NCI-H2171 (cell line): ENCODE data around the gene TTC28.
A peak's percentile ranks its signal among the peaks of the same experiment; 100 is the strongest.
"Not testable (repeated sequence)": the region's sequence is repeated elsewhere in the genome, so short reads cannot be mapped to it uniquely, and the experiment has no call there.

Experiments
- DNase-seq: peaks from one replicate; lab custom pipeline; 2025; lab: John Stamatoyannopoulos, UW

Gene TTC28

DNA sequence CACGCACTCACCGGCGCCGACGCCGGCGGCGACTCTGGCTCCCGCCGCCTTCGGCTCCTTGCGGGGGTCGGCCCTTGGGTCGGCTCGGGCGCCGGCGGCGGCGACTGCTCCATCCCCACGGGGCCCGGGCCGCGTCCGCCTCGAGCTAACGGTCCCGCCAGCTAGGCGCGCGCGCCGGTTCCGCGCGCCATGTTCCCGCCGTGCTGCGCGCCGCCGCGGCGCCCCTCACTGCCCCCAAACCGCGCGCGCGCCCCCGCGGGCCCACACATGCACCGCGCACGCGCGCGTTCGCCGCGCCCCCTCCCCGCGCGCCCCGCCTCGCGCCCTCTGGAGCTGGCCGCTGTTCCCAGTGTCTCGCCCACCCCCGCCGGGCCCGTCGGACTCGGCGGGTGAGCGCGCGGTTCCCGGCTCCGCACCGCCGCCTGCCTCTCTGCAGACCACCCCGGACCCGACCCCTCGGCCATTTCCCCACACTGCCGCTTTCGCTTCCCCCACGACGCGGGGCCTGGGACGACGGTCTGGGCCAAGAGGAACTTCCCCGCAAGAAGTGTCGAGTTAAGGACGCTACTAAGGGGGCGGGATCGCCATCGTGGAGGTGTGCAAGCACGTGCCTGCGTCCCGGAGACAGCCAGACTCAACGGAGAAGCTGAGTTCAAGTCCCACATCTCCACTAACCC lies at the start of gene TTC28:
TSS of gene TTC28 (minus strand) at position 230 of the 677 bp plus-strand sequence. CDS start at position 113, 117 bp downstream.
- peak; percentile 86 for DNase-seq

DNA sequence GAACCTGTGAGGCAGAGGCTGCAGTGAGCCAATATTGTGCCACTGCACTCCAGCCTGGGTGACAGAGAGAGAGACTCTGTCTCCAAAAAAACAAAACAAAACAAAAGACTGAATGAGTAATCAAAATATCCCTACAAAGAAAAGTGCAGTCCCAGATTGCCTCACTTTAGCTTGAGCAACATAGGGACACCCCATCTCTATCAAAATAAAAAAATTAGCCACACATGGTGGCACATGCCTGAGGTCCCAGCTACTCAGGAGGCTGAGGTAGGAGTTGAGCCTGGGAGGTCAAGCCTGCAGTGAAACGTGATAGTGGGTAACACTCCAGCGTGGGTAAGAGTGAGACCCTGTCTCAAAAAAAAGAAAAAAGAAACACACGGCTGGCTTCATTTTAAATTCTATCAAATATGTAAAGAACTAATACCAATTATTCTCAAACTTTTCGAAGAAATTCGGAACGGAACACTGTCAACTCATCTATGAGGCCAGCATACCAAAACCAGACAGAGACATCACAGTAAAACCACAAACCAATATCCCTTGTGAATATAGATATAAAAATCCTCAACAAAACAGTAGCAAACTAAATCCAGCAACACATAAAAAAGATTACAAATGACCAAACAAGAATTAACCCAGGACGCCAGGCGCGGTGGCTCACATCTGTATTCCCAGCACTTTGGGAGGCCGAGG lies 49.1 kb upstream of the TTC28 start:
- no peak for DNase-seq

DNA sequence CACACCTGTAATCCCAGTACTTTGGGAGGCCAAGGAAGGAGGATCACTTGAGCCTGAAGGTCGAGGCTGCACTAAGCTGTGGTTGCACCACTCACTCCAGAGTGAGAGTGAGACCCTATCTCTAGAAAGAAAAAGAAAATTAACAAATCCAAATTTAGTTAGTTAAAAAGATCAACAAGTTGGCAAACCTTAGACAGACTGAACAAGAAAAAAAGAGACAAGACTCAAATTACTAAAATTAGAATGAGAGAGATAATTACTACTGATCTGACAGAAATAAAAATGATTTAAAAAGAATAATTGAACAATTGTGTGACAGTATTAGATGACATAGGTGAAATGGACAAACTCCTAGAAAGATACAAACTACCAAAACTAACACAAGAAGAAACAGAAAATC lies 48.4 kb upstream of the TTC28 start:
- no peak for DNase-seq

DNA sequence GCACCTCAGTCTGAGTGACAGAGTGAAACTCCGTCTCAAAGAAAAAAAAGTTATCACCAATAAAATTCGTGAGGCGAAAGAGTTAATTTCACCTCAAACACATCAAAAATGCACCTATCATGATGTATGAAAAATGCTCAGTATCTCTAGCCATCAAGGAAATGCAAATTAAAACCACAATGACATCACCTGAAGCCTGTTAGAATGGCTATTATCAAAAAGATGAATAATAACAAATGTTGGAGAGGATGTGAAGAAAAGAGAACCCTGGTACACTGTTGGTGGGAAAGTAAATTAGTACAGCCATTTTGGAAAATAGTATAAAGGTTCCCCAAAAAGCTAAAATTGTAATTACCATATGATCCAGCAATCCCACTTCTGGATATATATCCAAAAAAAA lies 38.4 kb upstream of the TTC28 start:
- DNase-seq = no peak

DNA sequence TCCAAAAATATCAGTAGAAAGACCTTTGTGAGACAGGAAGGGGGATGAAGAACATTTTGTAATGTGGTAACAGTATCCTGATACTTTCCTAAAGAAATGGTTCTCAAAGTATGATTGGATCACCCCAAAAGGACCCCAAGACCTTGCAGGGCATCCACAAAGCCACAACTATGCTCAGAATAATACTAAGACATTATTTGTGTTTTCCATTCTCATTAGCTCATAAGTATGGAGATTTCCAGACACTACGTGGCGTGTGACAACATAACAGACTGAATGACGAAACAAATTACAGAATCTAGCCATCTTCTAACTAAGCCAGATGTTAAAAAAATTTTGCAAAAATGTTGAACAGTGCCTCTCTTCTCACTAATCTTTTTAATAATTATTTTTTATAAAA lies 37.0 kb upstream of the TTC28 start:
- DNase-seq = no peak

DNA sequence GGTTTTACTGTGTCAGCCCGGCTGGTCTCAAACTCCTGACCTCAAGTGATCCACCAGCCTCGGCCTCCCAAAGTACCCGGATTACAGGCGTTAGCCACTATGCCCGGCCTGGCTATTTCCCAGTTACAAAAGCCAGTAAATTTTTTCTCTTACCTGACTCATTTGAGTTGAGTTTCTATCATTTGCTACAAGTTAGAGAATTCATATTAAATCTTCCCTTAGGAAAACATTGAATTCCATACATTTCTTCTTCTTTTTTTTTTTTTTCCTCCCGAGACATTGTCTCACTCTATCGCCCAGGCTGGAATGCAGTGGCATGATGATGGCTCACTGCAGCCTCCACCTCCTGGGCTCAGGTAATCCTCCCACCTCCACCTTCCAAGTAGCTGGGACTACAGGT lies 36.0 kb upstream of the TTC28 start:
- no peak for DNase-seq

DNA sequence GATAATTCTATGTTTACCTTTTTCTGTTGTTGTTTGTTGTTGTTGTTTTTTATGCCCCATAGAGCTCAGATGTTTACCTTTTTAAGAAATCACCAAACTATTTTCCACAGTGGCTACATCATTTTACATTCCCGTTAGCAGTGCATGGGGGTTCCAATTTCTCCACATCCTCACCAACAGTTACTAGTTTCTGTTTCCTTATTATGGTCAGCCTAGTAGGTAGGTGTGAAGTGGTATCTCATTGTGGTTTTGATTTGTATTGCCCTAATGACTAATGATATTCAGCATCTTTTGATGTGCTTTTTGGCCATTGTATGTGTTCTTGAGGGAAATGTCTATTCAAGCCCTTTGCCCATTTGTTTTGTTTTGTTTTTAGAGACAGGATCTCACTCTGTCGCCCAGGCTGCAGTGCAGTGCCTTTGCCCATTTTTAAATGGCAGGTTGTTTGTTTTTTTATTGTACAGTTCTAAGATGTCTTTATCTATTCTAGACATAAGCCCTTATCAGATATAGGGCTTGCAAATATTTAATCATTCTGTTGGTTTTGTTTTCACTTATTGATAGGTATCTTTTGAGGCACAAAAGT lies 34.5 kb upstream of the TTC28 start:
- DNase-seq = no peak

DNA sequence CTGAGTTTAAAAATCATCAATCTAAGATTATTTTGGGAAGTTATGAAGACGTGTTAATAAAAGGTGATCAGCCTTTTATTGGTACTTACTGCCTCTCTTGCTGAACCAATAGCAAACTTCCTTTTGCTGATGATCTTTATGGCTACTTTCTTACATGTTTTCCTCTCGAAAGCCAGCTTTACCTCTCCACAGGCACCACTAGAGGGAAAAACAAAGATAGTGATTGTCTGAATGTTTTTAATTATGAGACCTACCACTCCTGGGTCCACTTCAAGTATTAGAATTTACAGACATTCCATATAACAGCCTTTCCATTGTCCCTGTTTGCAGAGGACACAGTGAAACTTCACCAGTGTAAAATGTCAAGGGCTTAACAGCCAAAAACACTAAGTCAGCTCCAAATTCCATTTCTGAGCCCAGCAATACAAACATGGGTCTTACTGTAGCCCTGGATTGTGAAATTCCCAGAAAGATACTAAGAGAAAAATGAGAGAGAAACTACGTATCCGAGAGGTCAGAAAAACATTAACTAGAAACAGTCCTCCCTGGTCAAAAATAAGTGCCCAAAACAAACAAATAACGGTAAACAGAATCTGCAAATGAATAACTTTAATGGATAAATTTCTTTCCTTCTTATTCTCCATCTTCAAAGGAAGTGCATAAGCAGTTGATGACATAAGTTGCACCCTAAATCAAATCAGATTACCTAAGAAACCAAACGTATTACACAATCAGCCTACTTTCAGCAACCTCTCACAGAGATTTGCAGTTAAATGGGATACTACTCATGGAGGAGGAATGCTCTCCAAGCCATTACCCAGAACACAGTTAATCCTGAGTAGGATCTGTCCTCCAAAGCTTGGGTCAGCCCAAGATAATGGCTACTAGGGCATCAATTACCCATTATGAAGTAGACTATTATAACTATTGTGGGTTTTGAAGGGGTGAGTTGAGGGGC lies 32.5 kb upstream of the TTC28 start:
- no peak for DNase-seq

DNA sequence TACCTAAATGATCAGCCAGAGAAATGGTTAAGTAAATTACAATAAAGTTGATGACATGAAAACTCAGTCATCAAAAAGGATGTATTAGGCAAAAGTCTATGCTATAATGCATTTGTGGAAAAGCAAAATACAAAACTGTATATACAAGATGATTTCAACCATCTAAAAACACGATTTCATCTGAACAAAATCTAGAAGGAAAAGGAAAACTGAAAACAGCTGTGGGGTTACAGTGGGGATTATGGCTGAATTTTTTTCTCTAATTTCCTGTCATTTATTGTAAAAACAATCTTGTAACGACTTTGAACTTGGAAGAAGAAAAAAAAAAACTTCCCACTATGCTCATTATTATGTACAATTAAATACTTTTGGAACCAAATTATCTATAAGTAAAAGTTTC lies 31.7 kb upstream of the TTC28 start:
- no peak for DNase-seq

DNA sequence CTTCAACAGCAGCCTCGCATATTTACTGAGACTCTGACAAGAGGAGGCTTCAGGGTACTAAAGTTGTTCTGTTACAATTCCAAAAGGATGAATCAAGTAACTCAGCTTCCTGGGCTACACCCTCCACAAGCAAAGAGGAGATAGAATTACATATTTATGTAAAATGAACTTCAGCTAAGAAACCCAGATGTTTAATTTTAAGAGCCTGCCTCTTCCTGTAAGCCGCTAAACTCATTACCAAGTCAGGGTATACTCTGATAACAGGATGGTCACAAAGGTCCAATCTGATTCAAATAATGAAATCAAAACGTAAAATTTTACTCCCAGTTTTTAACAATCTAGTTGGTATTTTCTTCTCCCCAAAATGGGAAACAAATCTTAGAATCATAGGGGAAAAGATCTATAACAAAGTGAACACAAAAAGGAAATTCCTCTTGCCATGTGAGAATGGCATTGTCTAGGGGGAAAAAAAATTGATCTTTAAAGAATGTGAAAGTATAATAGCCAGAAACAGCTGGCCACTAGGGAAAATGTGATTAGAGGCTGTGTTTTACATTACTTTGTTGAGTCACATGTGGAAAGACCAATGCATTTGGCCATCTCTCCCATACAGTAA lies 31.0 kb upstream of the TTC28 start:
- peak; percentile 10 for DNase-seq

DNA sequence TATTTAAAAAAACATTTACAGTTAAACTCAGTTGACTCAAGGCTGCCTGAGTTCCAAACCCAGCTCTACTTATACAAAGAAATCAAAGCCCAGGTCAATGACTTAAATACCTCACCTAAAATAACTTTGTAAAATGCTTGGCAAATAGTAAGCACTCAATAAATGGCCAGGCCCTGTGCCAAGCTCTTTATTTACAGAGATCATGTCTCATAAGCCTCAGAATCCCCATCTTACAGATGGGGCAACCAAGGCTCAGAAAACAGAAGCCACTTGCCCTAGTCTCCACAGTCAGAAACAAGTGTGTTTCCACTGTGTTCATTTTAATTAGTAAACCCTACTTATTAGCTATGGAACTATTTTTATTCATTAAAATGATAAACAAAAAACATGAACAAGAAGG lies 30.5 kb upstream of the TTC28 start:
- no peak for DNase-seq

DNA sequence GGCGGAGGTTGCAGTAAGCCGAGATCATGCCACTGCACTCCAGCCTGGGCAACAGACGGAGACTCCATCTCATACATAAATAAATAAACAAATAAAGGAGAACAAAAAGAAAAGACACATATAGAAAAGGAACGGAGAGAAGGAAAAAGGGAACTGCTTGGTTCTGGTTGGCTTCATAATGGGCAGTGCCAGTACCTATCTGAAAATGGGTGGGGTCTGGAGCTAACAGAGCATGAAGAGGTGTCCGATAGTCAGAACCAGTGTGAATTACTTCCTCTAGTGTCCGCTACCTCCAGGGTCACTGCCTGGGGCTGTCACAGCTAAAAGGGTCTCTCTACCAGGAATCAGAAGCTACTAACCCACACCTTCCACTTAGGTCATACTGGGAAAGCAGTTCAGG lies 27.2 kb upstream of the TTC28 start:
- no peak for DNase-seq

DNA sequence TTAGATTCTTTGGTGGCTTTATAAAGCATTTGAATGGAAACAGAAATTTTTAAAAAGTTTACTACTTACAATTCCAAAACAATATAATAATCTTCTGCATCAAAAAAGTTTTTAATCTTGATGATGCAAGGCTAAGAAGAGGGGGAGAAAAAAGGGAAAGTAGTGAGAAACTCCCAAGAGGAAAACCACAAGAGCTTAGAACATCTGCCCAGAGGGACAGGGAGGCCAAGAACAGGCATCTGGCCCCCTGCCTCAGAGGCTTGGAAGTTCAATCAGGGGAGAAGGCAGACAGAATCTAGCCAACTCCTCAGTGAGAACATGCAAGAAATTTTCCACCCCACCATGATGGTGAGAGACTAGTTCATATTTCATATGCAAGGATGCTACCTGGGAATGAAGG lies 23.8 kb upstream of the TTC28 start:
- no peak for DNase-seq

DNA sequence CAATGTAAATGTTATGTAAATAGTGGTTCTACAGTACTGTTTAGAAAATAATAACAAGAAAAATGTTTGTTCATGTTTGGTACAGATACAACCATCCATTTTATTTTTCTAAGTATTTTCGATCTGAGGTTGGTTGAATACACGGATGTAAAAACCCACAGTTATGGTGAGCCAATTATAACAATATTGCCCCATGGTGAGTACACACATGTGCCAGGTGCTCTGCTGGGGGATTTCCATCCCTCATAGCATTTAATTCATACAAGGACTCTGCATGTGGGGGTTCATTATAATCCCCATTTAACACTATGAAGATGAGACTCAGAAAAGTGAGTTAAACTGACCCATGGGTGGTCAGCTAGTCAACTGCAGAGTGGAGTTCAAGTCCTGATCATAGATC lies 23.3 kb upstream of the TTC28 start:
- no peak for DNase-seq

DNA sequence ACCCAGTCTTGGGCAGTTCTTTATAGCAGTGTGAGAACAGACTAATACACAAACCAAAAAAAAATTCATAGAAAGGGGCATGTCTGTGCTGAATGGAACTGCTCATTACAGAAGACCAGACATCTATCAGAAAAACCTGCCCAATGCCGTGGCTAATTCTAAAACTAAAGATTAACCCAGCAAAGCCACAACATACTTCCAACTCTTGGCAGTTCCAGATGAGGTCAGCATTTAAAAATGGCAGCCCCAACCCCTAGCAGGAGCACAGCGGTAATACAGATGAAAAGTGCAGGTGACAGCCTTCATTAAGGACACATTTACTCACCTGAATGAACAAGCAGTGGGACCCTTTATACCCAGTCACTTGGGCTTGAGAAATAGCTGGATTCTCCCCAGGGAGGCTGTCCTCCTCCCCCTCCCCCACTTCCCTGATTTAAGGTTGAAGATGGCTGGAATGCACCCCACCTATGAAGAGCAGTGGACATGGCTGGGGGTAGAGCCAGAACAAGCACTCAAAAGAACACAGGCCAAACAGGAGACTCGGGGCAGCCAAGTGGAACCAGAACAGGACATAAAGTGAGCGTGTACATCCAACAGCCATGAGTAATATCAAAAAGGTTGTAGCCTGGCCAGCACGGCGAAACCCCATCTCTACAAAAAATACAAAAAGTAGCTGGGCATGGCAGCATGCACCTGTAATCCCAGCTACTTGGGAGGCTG lies 13.6 kb upstream of the TTC28 start:
- not testable (repeated sequence) for DNase-seq

DNA sequence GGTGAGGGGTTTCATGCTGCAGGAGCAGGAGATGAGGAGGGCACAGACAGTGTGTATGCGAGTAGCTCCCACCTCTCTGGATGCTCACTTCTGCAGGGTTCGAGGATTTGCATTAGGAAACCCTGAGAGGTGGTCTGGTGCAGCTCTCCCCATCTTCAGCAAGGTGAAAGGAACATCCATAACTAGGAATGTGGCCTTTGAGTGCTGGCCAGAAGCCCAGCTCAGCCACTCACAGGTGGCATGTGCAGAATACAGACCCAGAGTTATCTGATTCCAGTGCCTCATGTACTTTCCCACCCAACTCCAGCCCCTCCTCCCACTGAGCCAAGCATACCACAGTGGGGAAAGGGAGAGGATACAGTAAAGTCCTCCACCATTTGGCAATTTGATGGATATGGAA lies 10.2 kb upstream of the TTC28 start:
- not testable (repeated sequence) for DNase-seq

DNA sequence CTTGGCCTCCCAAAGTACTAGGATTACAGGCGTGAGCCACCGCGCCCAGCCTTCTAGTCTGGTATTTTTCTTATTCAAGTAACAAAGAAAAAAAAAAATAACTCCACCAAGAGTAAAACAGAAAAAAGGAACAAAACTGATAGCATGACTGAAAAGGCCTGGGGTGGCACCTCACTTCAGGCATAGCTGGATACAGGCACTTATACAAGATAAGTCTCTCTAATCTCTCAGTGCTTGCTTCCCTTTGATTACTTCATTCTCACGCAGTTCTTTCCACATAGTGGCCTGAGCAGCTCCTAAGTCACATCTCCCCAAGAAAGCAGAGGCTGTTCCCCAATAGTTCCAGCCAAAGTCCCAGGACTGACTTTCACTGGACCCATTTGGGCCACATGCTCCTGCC lies 3.3 kb upstream of the TTC28 start:
- not testable (repeated sequence) for DNase-seq

DNA sequence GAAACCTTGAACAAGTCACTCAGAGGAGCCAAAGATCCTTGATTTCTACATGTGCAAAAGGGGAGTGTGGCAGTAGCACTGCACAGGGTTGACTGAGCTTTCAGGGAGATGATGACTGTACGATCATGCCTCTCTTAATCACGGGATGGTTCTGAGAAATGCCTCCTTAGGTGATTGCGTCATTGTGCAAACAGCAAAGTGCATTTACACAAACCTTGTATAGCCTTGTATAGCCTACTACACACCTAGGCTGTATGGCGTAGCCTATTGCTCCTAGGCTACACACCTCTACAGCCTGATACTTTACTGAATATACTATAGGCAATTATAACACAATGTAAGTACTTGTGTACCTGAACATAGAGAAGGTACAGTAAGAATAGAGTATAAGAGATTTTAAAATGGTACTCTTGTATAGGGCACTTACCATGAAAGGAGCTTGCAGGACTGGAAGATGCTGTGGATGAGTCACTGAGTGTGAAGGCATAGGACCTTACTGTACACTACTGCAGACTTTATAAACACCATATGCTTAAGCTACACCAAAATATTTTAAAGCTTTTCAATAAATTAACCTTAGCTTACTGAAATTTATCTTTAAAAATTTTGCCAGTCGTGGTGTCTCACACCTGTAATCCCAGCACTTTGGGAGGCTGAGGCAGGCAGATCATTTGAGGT lies 1.3 kb upstream of the TTC28 start:
- not testable (repeated sequence) for DNase-seq

DNA sequence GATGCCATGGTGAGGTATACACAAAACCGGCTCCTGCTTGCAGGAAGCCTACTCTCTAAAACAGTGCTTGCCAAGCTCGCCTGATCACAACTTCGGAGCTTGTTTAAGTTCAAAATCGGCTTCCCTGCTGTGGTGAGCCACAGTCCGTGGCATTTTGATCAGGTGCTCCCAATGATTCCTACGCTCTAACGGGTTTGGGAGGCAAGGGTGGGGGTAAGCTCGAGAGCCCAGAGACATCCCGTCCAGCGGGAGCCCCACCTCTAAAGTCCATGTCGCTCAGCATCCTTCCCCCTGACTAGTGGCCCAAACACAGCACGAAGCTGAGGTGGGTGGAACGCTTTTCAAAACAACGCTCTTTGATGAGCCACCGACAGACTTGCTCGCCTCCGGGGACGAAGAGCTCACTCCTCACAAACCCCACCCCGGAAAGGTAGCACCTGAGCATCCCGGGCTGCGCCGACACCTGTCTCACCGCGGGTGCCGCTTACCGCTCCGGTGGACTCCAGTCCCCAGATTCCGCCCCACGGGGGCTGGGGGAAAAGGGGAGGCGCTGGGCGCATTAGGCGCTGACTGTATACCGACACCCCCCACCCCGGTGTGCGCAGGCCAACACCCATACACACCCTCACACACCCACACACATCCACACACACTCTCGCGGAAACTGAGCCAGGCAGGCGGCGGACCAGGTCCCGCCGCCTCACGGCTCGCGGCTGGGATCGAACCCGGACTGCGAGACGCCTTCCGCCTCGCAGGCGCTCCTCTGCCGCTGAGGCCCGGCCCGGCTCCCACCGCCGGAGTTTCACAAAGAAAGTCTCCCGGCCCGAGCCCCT lies 646 bp downstream of the TTC28 start:
- peak; percentile 13 for DNase-seq

DNA sequence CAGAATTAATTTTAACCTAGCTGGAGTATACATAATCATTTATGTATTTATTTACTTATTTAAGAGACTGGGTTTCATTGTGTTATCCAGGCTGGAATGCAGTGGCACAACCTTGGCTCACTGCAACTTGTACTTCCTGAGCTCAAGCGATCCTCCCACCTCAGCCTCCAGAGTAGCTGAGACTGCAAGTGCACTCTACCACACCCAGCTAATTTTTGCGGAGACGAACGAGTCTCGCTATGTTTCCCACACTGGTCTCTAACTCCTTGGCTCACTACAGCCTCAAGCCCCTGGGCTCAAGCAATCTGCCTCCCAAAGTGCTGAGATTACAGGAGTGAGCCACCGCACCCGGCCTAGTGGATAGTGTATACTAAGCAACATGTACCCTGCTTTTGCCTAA lies 1.5 kb downstream of the TTC28 start:
- not testable (repeated sequence) for DNase-seq
